Esophagus squamous epithelium (tissue), 4 donors: Measurements from ENCODE around the gene PRTG.

ENCODE experiments used
- POLR2A ChIP-seq, 4 donors: fragments of 450-650 bp; IDR thresholded peaks; one replicate each; pipeline ENCODE4 v1.6.1; 2017; ENCODE audit warnings: antibody characterized with exemption in 4 of 4, mild to moderate bottlenecking in 4 of 4, moderate library complexity in 3 of 4
- TF ChIP-seq, protein P1 (sequence below), 6 experiments: fragments of 450-650 bp in 4 of 6; fragments of 200-600 bp in 2 of 6; sonication (generic) in 2 of 6; IDR thresholded peaks; one replicate each; pipeline ENCODE4 v1.5.1; 2016 to 2019; ENCODE audit warnings: antibody characterized with exemption in 6 of 6, mild to moderate bottlenecking in 4 of 6, moderate library complexity in 4 of 6

DNA sequence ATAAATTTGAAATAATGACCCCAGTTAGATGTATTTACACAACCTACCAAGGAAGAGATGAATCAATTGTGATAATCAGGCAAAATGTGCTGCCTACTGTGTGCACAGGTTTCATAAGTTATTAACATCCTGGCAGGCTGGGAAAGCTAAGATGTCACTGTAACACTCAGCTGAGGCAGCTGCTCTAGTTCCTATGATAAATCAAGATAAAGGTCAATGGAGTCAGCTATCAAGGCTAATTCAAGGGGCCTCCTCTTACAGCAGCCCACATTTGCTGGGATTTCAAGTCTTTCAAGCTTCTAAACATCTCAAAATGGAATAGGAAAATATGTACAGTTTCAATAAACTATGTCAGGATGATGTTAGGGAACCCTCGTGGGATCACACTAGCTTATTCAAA lies 84.1 kb downstream of the PRTG start:
- no peak for TF ChIP-seq POLR2A (IDR thresholded peaks at IDR 0.05)
- TF ChIP-seq, protein P1, sequence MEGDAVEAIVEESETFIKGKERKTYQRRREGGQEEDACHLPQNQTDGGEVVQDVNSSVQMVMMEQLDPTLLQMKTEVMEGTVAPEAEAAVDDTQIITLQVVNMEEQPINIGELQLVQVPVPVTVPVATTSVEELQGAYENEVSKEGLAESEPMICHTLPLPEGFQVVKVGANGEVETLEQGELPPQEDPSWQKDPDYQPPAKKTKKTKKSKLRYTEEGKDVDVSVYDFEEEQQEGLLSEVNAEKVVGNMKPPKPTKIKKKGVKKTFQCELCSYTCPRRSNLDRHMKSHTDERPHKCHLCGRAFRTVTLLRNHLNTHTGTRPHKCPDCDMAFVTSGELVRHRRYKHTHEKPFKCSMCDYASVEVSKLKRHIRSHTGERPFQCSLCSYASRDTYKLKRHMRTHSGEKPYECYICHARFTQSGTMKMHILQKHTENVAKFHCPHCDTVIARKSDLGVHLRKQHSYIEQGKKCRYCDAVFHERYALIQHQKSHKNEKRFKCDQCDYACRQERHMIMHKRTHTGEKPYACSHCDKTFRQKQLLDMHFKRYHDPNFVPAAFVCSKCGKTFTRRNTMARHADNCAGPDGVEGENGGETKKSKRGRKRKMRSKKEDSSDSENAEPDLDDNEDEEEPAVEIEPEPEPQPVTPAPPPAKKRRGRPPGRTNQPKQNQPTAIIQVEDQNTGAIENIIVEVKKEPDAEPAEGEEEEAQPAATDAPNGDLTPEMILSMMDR (IDR thresholded peaks at IDR 0.05) = no peak
